COLO829 (cell line): Measurements from ENCODE around the gene ZNF646.

ENCODE experiments used
- DNase-seq: peaks from one replicate; pipeline ENCODE4 v3.0.0; 2012; ENCODE audit warnings: low spot score

The ZNF646 gene

DNA sequence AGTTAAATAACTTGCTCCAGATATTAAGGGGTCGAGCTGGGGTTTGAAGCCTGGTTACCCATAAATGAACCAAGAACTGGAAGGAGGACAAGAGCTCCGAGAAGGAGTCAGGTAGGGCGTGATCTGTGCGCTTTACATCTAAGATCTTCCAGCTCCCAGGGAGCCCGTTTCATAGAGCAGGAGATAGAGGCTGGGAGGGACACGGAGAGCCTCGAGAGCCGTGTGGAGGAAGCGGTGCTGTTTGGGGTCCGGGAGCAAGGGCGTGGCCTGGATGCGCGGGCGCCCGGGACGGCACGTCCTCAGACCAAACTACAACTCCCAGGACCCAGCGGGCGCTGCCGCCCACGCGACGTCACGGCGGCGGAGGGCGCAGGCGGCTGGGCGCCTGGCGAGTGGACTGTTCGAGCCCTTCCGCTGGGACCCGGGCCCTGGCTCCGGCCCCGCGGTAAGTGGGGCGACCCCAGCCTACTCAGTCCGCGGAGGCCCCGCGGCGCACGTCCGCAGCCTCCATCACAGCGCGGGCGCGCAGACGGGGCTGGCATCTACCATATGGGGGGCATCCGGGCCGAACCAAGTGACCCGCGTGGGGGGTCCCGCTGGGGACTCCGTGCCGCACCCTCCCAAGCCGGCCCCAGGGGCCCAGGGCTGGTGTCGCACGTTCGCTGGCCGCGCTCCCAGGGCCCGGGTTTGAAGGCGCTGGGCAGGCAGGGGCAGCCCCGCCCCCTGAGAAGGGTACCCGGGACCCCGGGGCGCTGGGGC lies 34.0 kb downstream of the ZNF646 start, which contains the start of gene BCKDK:
Gene BCKDK, plus strand, starts transcription at position 352 of the 759 bp plus-strand sequence. CDS start 838 bp downstream, outside the sequence.
- peak; percentile 72 for DNase-seq

DNA sequence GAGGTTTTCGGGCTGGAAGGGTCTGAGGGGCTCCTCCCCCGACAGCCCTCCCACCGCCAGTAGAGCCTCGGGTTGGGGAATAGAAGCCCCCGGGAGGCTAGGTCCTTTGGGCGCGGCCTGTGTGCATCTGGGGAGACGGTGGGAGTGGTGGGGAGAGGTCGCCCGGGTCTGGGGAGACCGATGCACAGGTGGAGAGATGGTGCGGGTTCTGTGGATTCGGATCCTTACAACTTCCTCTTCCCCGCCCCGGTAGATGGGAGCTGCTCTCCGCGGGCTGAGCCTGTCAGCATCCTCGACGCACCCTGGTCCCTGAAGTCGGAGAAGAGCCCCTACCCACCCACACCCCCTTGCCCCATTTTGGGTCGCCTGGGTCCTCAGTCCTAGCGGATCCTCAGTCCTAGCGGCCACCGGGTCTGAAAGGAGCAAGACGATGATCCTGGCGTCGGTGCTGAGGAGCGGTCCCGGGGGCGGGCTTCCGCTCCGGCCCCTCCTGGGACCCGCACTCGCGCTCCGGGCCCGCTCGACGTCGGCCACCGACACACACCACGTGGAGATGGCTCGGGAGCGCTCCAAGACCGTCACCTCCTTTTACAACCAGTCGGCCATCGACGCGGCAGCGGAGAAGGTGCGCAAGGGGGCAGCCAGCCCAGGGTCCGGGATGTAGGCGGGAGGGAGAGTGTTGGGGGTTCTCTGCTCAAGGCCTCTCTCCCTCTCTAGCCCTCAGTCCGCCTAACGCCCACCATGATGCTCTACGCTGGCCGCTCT lies 34.8 kb downstream of the ZNF646 start:
- DNase-seq = no peak

DNA sequence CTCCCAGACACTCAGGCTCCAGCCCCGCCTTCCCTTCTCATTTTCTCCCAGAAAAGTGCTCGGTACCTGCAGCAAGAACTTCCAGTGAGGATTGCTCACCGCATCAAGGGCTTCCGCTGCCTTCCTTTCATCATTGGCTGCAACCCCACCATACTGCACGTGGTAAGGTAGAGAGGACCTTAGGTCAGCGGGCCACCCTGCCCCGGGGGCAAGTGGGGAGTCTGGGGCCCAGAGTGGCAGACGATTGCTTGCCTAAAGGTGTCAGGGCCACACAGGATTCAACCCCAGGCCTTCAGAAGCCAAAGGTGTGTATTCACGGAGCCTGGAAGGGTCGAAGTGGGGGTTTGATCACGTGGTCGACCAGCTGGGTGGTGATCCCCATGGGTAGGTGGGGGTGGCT lies 35.4 kb downstream of the ZNF646 start:
- no peak for DNase-seq

DNA sequence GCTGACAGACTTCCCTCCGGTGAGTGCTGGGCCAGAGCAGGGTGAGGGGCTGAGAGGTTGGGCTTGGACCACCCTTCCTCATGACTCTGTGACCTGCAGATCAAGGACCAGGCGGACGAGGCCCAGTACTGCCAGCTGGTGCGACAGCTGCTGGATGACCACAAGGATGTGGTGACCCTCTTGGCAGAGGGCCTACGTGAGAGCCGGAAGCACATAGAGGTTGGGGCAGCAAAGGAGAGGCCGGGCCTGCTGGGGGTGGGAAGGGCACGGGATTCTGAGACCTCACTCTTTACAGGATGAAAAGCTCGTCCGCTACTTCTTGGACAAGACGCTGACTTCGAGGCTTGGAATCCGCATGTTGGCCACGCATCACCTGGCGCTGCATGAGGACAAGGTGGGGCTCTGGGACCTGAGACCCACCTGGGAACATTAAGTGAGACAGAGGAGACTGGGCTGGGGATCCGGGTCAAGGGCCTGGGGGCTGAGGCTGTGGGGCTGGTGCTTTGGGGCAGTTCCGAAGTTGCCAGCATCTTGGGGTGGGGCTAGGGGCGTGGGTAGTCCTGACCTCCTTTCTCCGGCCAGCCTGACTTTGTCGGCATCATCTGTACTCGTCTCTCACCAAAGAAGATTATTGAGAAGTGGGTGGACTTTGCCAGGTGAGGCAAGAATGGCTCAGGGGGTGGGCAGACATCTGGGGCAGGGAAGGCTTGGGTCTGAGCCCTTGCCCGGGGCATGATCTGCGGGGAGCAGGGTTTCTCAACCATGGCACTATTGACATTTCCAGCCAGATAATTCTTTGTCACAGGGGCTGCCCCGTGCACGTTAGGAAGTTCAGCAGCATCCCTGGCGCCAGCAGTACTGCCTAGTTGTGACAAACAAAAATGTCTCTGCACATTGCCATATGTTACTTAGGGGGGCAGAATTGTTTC lies 36.1 kb downstream of the ZNF646 start:
- DNase-seq = no peak

DNA sequence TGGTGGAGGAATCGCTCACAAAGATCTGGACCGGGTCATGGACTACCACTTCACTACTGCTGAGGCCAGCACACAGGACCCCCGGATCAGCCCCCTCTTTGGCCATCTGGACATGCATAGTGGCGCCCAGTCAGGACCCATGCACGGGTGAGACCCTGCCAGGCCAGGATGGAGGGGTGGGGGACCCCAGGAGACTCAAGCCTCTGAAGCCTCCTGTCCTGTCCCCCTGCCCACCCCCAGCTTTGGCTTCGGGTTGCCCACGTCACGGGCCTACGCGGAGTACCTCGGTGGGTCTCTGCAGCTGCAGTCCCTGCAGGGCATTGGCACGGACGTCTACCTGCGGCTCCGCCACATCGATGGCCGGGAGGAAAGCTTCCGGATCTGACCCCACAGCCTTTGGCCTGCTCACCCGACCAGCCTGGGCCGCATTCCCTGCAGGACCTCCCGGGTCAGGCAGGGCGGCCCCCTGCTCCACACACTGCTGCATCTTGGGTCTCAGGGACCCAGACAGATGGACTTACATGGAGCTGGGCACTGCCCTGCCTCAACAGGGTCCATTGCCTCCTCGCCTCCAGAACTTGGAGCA lies 37.8 kb downstream of the ZNF646 start:
- no peak for DNase-seq

DNA sequence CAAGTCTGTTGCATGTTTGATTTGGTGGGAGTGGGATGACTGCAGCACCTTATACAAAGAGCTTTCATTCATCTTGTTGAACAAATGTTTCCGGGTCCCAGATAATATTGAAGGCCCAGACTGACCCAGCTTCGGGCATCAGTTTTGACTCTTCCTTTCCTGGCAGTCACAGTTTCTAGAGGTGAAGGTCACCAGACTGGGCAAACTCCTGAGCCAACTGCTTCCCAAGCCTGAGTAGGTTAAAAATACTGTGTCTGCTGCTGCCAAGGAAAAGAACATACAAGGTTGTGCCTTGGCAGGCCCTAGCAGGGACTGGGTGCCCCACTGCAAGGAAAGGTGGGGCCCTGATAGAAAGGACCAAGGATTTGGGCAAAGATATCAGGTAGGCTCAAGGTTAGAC lies 38.5 kb downstream of the ZNF646 start:
- DNase-seq = no peak

DNA sequence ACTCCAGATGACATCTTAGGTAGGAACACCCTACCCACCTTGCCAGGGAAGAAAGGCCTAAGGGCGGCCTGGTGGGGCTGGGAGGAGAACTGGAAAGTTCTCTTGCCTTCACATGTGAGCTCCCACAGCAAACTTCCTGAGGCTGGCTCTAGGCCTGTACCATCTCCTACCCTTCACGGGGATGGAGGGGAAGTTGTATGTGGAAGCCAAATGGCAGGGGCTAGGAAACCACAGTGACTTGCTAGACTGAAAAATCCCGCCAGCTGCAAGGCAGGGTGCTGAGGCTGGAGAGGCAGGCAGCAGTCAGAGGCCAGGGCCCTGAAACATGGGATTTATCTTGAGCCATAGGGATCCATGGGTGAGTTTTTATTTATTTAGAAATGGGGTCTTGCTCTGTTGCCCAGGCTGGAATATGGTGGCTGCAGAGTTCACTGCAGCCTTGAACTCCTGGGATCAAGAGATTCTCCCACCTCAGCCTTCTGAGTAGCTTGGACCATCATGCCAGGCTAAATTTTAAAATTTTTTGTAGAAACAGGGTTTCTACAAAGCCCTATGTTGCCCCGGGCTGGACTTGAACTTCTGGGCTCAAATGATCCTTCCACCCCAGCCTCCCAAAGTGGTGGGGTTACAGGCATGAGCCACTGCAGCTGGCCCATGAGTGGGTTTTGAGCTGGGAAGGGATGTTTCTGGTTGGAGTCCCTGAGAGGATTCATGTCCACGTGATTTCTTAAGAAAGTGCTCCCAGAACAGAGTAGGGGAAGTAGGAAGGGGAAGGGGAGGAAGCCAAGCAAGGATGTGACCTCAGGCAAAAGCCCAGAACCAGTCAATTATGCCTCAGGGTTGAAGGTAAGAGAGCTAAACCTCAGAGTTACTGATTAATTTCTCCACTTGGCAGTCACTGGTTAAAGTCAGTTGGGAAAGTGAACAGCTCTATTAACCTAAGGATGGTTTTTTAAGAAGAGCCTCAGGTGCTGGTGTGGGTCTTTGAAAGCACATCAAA lies 39.2 kb downstream of the ZNF646 start:
- DNase-seq = no peak

DNA sequence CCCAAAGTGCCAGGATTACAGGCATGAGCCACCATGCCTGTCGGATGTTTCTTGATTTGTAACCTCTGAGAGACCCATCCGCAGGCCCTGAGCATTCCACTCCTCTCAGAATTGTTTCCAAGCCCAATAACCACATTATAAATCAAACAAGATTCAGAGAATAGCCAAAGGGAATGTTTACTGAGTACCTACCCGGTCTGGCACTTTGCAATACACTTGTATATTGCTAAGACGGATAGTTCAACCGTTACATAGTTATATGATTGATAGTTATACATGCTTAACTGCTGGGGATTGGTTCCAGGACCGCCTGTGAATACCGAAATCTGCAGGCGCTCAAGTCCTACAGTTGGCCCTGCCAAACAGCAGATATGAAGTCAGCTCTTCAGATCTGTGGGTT lies 40.2 kb downstream of the ZNF646 start:
- DNase-seq = no peak

DNA sequence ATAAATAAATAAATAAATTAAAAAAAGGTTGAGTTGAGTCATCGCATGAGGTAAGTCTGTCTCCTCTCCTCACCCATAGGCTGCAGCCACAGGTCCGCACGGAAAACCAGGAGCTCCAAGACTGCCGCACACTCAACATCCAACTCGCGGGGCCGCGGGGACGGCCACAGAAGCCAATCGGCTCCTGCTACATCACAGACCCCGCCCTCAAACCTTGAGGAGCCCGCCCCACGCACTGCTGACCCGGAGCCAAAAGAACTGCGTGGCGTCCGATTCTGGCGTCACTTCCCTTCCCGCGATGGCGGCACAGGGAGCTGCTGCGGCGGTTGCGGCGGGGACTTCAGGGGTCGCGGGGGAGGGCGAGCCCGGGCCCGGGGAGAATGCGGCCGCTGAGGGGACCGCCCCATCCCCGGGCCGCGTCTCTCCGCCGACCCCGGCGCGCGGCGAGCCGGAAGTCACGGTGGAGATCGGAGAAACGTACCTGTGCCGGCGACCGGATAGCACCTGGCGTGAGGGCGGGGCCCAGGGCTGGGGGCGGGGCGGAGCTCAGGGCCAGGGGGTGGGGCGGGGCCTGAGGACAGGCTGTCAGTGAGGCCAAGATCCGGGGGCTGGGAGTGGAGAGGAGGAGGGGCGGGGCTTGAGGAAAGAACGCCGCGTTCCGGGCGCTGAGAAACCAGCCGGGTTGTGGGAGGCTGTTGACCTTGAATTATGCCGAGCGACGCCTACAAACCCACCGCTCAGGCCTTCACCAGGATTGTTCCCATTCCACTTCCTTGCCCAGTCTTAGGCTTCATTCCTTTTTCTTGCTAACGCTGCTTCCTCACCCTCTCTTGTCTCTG lies 43.4 kb downstream of the ZNF646 start, which contains the start of gene KAT8:
Gene KAT8, plus strand, starts transcription at position 281 of the 839 bp plus-strand sequence. Its CDS starts 18 bp downstream, at position 299.
- peak; percentile 97 for DNase-seq

DNA sequence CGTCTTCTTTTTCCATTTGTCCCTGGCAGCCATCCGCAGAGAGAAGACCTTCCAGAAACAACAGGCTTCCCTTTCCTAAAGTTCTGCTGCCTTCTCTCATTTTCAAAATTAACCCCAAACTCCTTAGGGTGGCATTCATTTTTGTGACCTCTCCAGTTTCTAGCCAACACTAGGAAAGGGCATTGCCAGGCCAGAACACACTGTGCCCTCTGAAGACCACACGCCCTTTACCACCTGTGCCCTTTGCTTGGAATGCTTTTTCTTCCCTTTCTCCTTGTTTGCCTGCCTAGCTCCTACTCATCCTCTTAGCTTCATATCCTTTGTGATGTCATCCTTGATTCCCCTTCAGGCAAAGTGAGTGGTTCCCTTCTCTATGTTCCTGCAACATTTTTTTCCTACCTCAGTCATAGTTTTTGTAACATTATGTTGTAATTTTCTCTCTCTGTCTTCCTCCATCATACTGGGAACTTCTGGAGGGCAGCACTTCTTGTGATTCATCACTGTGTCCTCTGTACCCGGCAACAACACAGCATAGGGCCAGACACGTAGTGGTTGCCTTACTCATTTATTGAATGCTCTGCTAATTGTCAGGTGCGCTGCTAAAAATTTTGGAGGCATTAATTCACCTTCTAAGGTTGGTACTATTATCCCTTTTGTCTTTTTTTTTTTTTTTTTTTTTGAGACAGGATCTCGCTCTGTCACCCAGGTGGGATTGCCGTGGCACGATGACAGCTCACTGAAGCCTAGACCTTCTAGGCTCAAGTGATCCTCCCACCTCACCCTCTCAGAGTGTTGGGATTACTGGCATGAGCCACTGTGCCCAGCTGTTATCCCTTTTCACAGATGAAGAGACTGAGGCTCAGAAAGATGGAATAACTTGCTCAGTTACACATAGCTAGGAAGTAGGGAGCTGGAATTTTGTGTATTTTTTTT lies 44.3 kb downstream of the ZNF646 start:
- no peak for DNase-seq

DNA sequence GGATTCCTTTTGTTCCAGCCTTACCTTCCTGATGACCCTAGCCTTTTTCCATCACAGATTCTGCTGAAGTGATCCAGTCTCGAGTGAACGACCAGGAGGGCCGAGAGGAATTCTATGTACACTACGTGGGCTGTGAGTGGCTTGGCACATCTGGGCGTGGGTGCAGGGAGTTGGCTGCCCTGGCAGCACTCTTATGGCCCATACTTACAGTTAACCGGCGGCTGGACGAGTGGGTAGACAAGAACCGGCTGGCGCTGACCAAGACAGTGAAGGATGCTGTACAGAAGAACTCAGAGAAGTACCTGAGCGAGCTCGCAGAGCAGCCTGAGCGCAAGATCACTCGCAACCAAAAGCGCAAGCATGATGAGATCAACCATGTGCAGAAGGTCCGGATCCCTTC lies 45.9 kb downstream of the ZNF646 start:
- DNase-seq = no peak

DNA sequence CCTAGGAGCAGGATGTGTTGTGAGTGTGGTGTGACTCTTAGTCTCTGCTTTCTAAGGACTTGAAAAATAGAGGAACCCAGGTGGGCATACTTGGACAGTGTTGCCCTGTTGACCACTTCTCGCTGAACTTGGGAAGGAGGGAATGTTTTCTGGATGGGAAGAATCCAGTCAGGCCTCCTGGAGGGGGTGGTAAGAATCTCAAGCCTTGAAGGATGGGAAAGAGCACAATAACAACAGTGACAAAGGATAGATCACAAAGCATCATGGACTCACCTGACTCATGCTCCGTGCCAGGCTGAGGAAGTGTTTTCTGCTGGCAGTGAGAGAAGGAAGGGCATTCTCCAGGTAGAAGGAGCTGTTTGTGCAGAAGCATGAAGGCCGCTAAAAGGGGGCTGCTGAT lies 51.6 kb downstream of the ZNF646 start:
- no peak for DNase-seq

DNA sequence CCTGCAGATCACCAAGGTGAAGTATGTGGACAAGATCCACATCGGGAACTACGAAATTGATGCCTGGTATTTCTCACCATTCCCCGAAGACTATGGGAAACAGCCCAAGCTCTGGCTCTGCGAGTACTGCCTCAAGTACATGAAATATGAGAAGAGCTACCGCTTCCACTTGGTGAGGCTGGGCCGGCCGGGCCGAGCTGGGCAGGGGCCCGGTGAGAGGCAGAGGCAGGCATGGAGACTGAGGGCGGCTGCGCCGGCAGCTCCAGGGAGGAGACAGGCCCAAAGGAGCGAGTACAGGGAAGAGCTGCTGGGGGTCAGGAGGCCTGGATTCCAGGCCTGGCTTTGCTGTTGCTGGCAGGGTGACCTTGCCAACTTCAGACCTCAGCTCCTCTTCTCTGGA lies 53.0 kb downstream of the ZNF646 start:
- DNase-seq = no peak

DNA sequence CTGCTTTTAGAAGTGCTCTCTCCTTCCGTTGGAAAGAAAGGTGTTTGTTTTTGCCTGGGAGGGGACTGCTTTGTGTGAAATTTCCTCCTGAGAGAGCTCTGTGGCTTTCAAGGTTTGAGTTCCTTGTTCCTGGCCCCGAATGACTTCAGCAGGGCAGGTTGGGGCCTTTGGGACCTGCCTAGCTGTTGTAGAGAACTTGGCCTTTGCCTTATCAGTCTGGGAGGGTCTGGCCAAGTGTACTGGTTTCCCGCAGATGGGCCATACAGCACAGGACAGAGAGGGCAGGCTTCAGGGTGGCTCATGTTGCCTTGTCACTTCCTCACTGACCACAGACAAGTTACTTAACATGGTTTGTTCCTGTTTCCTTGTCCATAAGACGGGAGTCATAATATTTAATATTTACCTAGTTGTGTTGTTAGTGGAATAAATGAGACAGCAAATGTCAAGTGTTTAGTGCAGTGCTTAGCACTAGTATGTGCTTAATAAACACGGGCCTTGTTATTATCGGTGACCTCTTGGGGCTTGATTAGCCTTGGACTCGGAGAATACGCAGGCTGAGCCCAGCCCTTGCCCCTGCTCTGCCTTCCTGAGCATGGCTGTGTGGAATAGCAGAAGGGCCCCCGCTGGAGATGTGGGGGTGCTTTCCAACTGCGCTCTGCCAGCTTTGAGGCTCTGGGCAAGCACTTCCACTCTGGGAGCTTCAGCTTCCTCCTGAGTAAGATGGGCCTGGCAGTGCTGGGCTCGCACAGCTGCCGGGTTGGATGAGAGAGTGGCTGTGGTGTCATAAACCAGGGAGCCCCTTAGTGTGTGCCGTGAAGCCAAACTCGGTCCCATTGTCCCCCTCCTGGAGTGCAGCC lies 54.7 kb downstream of the ZNF646 start:
- DNase-seq = no peak

DNA sequence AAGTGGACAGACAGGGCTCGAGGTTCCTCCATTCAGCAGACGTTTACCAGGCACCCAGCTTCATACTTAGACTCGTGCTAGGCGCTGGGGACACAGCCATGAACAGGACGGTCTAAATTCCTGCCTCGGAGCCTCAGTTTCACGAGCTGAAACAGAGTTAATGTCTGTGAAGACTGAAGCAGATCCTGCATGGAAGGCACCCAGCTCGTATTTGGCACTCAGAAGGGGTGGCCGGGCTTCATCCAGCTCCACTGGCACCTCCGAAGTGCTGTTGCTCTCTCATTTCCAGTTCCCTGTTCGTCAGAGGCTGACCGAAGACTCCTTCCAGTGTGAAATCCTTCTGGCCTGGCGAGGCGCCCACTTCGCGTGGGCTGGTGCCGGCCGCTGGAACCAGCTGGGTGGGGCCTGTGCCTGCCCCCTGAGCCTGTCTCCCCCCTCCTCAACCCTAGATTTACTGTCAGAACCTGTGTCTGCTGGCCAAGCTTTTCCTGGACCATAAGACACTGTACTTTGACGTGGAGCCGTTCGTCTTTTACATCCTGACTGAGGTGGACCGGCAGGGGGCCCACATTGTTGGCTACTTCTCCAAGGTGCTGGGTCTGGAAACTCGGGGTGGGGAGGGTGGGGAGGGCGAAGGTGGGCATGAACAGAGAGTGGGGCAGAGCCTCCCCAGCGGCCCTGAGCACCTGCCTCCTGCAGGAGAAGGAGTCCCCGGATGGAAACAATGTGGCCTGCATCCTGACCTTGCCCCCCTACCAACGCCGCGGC lies 55.5 kb downstream of the ZNF646 start:
- no peak for DNase-seq

DNA sequence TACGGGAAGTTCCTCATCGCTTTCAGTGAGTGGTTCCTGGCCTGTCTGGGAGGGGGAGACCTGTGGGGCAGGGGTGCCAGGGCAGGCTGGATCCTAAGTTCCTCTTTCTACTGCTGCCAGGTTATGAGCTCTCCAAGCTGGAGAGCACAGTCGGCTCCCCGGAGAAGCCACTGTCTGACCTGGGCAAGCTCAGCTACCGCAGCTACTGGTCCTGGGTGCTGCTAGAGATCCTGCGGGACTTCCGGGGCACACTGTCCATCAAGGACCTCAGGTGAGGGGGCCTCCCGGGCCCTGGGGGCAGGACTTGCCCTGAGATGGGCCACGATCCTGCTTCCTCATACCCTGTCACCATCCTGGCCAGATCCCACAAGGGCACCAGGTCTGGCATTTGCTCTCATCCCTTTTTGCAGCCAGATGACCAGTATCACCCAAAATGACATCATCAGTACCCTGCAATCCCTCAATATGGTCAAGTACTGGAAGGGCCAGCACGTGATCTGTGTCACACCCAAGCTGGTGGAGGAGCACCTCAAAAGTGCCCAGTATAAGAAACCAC lies 56.2 kb downstream of the ZNF646 start:
- no peak for DNase-seq
